Measurements from ENCODE around the gene ZMYM4.

ZMYM4 gene

GRCh38 chr1:35406103-35406502 lies 137.6 kb downstream of the ZMYM4 start:
- Histone ChIP-seq H3F3A (ENCODE audit: control insufficient read depth, insufficient read depth) (no peaks in the 10 kb centered on the region), H3K9me3 (ENCODE audit: control insufficient read depth, insufficient read depth, low read length) (no peaks in the 10 kb centered on the region), H3K9me2 (replicated peaks; ENCODE audit: control insufficient read depth, low read length) (no peaks in the 10 kb centered on the region), H3K4me3 (ENCODE audit: low read length) (no peak overlapping the region), H3K4me2 (ENCODE audit: low read length) (no peak overlapping the region), H3K79me2 (ENCODE audit: control insufficient read depth, low read length) (no peaks in the 10 kb centered on the region), H3K27ac (ENCODE audit: low read depth, low read length) (no peak overlapping the region), H4K20me1 (ENCODE audit: control insufficient read depth, insufficient read depth, low read depth, low read length) (no peaks in the 10 kb centered on the region), H3K36me3 (ENCODE audit: control insufficient read depth, low read length) (peaks cover 42% of the 10 kb centered on the region), H3K4me1 (ENCODE audit: control insufficient read depth, low read length) (no peaks in the 10 kb centered on the region), H3K27me3 (ENCODE audit: control insufficient read depth, low read length) (no peaks in the 10 kb centered on the region)
- TF ChIP-seq EZH2phosphoT487 (IDR thresholded peaks at IDR 0.05; ENCODE audit: borderline replicate concordance, low read length), result no peak
- no peak for TF ChIP-seq CTCF (IDR thresholded peaks at IDR 0.05; ENCODE audit: low read depth, low read length, poor library complexity, severe bottlenecking)

- Histone ChIP-seq H3K9me2 (replicated peaks; ENCODE audit: control insufficient read depth, low read length) (no peaks in the 10 kb centered on the region), H3K36me3 (ENCODE audit: control insufficient read depth, low read length) (peaks cover 34% of the 10 kb centered on the region), H4K20me1 (ENCODE audit: control insufficient read depth, insufficient read depth, low read depth, low read length) (no peaks in the 10 kb centered on the region), H3K4me1 (ENCODE audit: control insufficient read depth, low read length) (no peaks in the 10 kb centered on the region), H3K27ac (ENCODE audit: low read depth, low read length) (no peak overlapping the region), H3K4me3 (ENCODE audit: low read length) (no peak overlapping the region), H3K27me3 (ENCODE audit: control insufficient read depth, low read length) (no peaks in the 10 kb centered on the region), H3K79me2 (ENCODE audit: control insufficient read depth, low read length) (no peaks in the 10 kb centered on the region), H3K9me3 (ENCODE audit: control insufficient read depth, insufficient read depth, low read length) (no peaks in the 10 kb centered on the region), H3K4me2 (ENCODE audit: low read length) (no peak overlapping the region), H3F3A (ENCODE audit: control insufficient read depth, insufficient read depth) (no peaks in the 10 kb centered on the region)
- TF ChIP-seq CTCF (IDR thresholded peaks at IDR 0.05; ENCODE audit: low read depth, low read length, poor library complexity, severe bottlenecking) (no peak), EZH2phosphoT487 (IDR thresholded peaks at IDR 0.05; ENCODE audit: borderline replicate concordance, low read length) (no peak)
Observed at GRCh38 chr1:35407743-35408142, 139.2 kb downstream of the ZMYM4 start.

DNA sequence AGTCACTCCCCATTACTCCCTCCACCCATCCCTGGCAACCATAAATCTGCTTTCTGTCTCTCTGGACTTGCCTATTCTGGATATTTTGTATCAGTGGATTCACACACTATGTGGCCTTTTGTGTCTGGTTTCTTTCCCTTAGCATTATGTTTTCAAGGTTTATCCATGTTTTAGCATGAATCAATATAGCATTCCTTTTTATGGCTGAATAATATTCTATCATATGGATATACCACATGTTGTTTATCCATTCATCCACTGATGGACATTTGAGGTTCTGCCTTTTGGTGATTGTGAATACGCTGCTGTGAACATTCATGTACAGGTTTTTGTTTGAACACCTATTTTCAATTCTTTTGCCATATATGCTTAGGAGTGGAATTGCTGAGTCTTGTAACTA lies 140.4 kb downstream of the ZMYM4 start:
- no peaks in the 10 kb centered on the region for H3K9me2 ChIP-seq (replicated peaks; ENCODE audit: control insufficient read depth, low read length)
- TF ChIP-seq EZH2phosphoT487 (IDR thresholded peaks at IDR 0.05; ENCODE audit: borderline replicate concordance, low read length) (no peak), CTCF (IDR thresholded peaks at IDR 0.05; ENCODE audit: low read depth, low read length, poor library complexity, severe bottlenecking) (no peak)
- H3K4me3 ChIP-seq (ENCODE audit: low read length), result no peak overlapping the region

More for the DNA sequence above, 140.4 kb downstream of the ZMYM4 start:
- Histone ChIP-seq H4K20me1 (ENCODE audit: control insufficient read depth, insufficient read depth, low read depth, low read length) (no peaks in the 10 kb centered on the region), H3K4me2 (ENCODE audit: low read length) (no peak overlapping the region), H3F3A (ENCODE audit: control insufficient read depth, insufficient read depth) (no peaks in the 10 kb centered on the region), H3K27me3 (ENCODE audit: control insufficient read depth, low read length) (no peaks in the 10 kb centered on the region), H3K79me2 (ENCODE audit: control insufficient read depth, low read length) (no peaks in the 10 kb centered on the region), H3K27ac (ENCODE audit: low read depth, low read length) (no peak overlapping the region), H3K9me3 (ENCODE audit: control insufficient read depth, insufficient read depth, low read length) (no peaks in the 10 kb centered on the region), H3K4me1 (ENCODE audit: control insufficient read depth, low read length) (no peaks in the 10 kb centered on the region), H3K36me3 (ENCODE audit: control insufficient read depth, low read length) (peaks cover 34% of the 10 kb centered on the region)
